ENCODE data around the gene FIGNL1. TPM values are rescaled to one million over a fixed set of nuclear protein-coding genes. Genes with fewer than 3 reads are reported as not detected.

The FIGNL1 gene
- total RNA-seq, 1 experiment from 2014 or later: 13.8 TPM

DNA sequence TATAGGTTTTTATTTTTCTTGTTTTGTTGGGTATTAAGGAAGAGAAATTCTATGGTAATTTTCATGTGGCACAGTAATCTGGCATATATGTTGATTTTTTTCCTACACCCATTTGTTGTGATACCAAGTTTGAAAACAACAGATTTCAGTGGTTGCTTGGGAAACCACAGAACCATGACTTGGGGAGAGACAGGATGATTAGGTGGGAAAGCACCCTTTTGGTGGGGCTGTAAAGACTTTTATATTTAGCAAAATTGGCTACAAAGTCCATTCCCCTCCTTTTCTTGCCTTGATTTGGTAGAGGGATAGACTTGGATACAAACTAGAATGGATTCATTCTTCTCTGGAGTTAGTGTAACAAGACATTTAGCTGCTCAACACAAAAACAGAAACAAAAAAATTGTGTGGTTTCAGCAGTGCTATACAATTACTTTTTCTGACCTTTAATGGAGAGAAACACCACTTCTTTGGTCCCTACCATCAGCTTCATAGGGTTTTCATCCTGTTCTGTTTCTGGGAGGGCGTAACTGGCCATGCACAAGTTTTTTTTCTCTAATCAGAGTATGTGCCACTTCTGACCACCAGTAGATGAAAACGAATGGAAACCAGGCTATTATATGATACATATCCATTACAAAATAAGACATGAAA, 52.7 kb downstream of the FIGNL1 start:
- H3K9me3 Mint-ChIP-seq: no peaks in the 10 kb centered on the region
- no peak overlapping the region for H3K27ac ChIP-seq (ENCODE audit: insufficient read length, low read depth, low read length)
- H3K4me2 ChIP-seq (ENCODE audit: insufficient read depth, insufficient read length, low read length): no peak overlapping the region
- no peak overlapping the region for H3T11ph ChIP-seq (ENCODE audit: low read length)
- H3K4me3 Mint-ChIP-seq: no peak overlapping the region
- no peak overlapping the region for H2BK5ac ChIP-seq (ENCODE audit: insufficient read length, low read length)
- H3K9me3 ChIP-seq (ENCODE audit: control insufficient read depth, low read depth, low read length): no peaks in the 10 kb centered on the region
- H2BK120ac ChIP-seq (ENCODE audit: low read depth, low read length, poor library complexity, severe bottlenecking): no peak overlapping the region
- no peak overlapping the region for H3K56ac ChIP-seq (ENCODE audit: insufficient read length, low read depth, low read length)
- no peaks in the 10 kb centered on the region for H3K4me1 Mint-ChIP-seq
- no peak overlapping the region for H2BK15ac ChIP-seq (ENCODE audit: low read depth, low read length)
- H3K27me3 ChIP-seq (ENCODE audit: insufficient read depth, low read length): no peaks in the 10 kb centered on the region
- no peak overlapping the region for H3K14ac ChIP-seq (ENCODE audit: insufficient read depth, low read length)
- no peaks in the 10 kb centered on the region; a peak in 2 of 7 replicates for H3K36me3 Mint-ChIP-seq (ENCODE audit: insufficient read depth in 1 of 3, low read depth in 3 of 3)
- no peak overlapping the region for H3K9ac ChIP-seq (ENCODE audit: extremely low read depth, insufficient read length, low read length)
- H3K27ac Mint-ChIP-seq: no peak overlapping the region
- H2BK12ac ChIP-seq (ENCODE audit: insufficient read length, low read depth, low read length): no peak overlapping the region
- no peaks in the 10 kb centered on the region for H3K23me2 ChIP-seq (ENCODE audit: insufficient read length, low read depth, low read length, poor library complexity, severe bottlenecking)
- no peaks in the 10 kb centered on the region for H3K4me1 ChIP-seq (ENCODE audit: insufficient read depth, low read length)
- no peaks in the 10 kb centered on the region for H3K79me2 ChIP-seq (ENCODE audit: insufficient read depth, low read length)
- TF ChIP-seq, protein P1, sequence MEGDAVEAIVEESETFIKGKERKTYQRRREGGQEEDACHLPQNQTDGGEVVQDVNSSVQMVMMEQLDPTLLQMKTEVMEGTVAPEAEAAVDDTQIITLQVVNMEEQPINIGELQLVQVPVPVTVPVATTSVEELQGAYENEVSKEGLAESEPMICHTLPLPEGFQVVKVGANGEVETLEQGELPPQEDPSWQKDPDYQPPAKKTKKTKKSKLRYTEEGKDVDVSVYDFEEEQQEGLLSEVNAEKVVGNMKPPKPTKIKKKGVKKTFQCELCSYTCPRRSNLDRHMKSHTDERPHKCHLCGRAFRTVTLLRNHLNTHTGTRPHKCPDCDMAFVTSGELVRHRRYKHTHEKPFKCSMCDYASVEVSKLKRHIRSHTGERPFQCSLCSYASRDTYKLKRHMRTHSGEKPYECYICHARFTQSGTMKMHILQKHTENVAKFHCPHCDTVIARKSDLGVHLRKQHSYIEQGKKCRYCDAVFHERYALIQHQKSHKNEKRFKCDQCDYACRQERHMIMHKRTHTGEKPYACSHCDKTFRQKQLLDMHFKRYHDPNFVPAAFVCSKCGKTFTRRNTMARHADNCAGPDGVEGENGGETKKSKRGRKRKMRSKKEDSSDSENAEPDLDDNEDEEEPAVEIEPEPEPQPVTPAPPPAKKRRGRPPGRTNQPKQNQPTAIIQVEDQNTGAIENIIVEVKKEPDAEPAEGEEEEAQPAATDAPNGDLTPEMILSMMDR (conservative IDR thresholded peaks at IDR 0.05): no peak
- WGBS (ENCODE audit: extremely low coverage, insufficient read length, low lambda C conversion rate): no CpG with 5 or more reads among the region's 2 CpGs
- H4K5ac ChIP-seq (ENCODE audit: insufficient read length, low read depth, low read length): no peak overlapping the region
- no peak overlapping the region for H3K23ac ChIP-seq (ENCODE audit: insufficient read length, low read depth, low read length)
- H2AFZ ChIP-seq (ENCODE audit: low read length): no peak overlapping the region
- H2BK20ac ChIP-seq (ENCODE audit: low read depth, low read length, poor library complexity, severe bottlenecking): no peak overlapping the region
- H3K4ac ChIP-seq (ENCODE audit: low read depth, low read length): no peak overlapping the region
- H2AK5ac ChIP-seq (ENCODE audit: insufficient read length, low read length): no peak overlapping the region
- H4K8ac ChIP-seq (replicated peaks; ENCODE audit: insufficient read length, low read depth, low read length): no peak overlapping the region
- no peak overlapping the region for H4K91ac ChIP-seq (ENCODE audit: insufficient read length, low read depth, low read length)
- H3K18ac ChIP-seq (ENCODE audit: insufficient read length, low read depth, low read length): no peak overlapping the region
- no peak for DNase-seq
- H4K20me1 ChIP-seq (ENCODE audit: control insufficient read depth, insufficient read depth, insufficient read length): no peaks in the 10 kb centered on the region
- H3K79me1 ChIP-seq (ENCODE audit: insufficient read depth, low read depth, low read length, poor library complexity, severe bottlenecking): no peaks in the 10 kb centered on the region
- H3K27me3 Mint-ChIP-seq (ENCODE audit: low read depth): no peaks in the 10 kb centered on the region; the same call in none of the 2 replicates
